ENCODE measurements around the gene AKAP13.

GRCh38 chr15:85704720-85705429 lies 324.5 kb downstream of the AKAP13 start:
- TF ChIP-seq ARNT (IDR thresholded peaks at IDR 0.05) (no peak), BHLHE40 (IDR thresholded peaks at IDR 0.05; ENCODE audit: borderline replicate concordance) (no peak), FOXM1 (IDR thresholded peaks at IDR 0.05; ENCODE audit: borderline replicate concordance) (no peak), SUZ12 (IDR thresholded peaks at IDR 0.05) (no peak), SP1 (IDR thresholded peaks at IDR 0.05) (no peak), ZNF384 (IDR thresholded peaks at IDR 0.05) (no peak), FOXK2 (IDR thresholded peaks at IDR 0.05) (no peak), ELF4 (IDR thresholded peaks at IDR 0.05) (no peak), HDGF (IDR thresholded peaks at IDR 0.05; ENCODE audit: borderline replicate concordance) (no peak), PKNOX1 (IDR thresholded peaks at IDR 0.05) (no peak; the same call in 1 of the 2 replicates), CTBP1 (IDR thresholded peaks at IDR 0.05; ENCODE audit: borderline replicate concordance) (no peak), FOXA1 (IDR thresholded peaks at IDR 0.05) (no peak)

All from HEK293T (cell line).